HG03521 (cell line): ENCODE results near the gene FEV.

Experiments used
- ATAC-seq: cut with Tn5 transposase; IDR thresholded peaks from one replicate; pipeline ENCODE4 v1.9.1; 2021; ENCODE audit warnings: mild to moderate bottlenecking, moderate library complexity; ENCODE audit not compliant: unreplicated experiment

Gene FEV

GRCh38 chr2:218985021-218985324 lies at the start of gene FEV:
Gene FEV, minus strand, starts transcription at chr2:218985184. Its CDS starts 109 bp downstream, at chr2:218985075.
- ATAC-seq, result no peak

GRCh38 chr2:219032051-219032745 lies 47.2 kb upstream of the FEV start:
- ATAC-seq, result no peak

GRCh38 chr2:219031005-219031738 lies 46.2 kb upstream of the FEV start:
- ATAC-seq, result no peak

- no peak for ATAC-seq
Measured at GRCh38 chr2:219030177-219030940, 45.4 kb upstream of the FEV start.

- ATAC-seq, result no peak
Measured at GRCh38 chr2:219029829-219030165, 44.8 kb upstream of the FEV start.

- ATAC-seq, result no peak
Measured at GRCh38 chr2:219028996-219029828, 44.2 kb upstream of the FEV start.

- no peak for ATAC-seq
Measured at GRCh38 chr2:219028141-219028540, 43.2 kb upstream of the FEV start.

GRCh38 chr2:219027511-219028055 lies 42.6 kb upstream of the FEV start:
- ATAC-seq, result no peak

GRCh38 chr2:219026946-219027345 lies 42.0 kb upstream of the FEV start:
- no peak for ATAC-seq

GRCh38 chr2:219025637-219026585 lies 40.9 kb upstream of the FEV start:
- no peak for ATAC-seq

GRCh38 chr2:219024059-219024458 lies 39.1 kb upstream of the FEV start:
- no peak for ATAC-seq

- no peak for ATAC-seq
Measured at GRCh38 chr2:219023045-219023605, 38.1 kb upstream of the FEV start.

GRCh38 chr2:219022616-219023015 lies 37.6 kb upstream of the FEV start:
- ATAC-seq, result no peak

- no peak for ATAC-seq
Measured at GRCh38 chr2:219022041-219022440, 37.1 kb upstream of the FEV start.

- ATAC-seq, result no peak
Measured at GRCh38 chr2:219021591-219021990, 36.6 kb upstream of the FEV start.

GRCh38 chr2:219020604-219021365 lies 35.8 kb upstream of the FEV start:
- no peak for ATAC-seq

GRCh38 chr2:219019436-219019835 lies 34.5 kb upstream of the FEV start:
- no peak for ATAC-seq

- no peak for ATAC-seq
Measured at GRCh38 chr2:219018726-219019125, 33.7 kb upstream of the FEV start.

- ATAC-seq, result no peak
Measured at GRCh38 chr2:219018286-219018685, 33.3 kb upstream of the FEV start.
